ENCODE results near the gene ADK. TPM values are rescaled to one million over a fixed set of nuclear protein-coding genes. Genes with fewer than 3 reads are reported as not detected.

ADK gene
- total and polyA plus RNA-seq, 2 donors (not counting 3 experiments of a cell fraction or from before 2014, with no cell fraction given), result 11.7 to 46.5 TPM

GRCh38 chr10:74382663-74383062 lies 231.6 kb downstream of the ADK start:
- TF ChIP-seq EZH2 (IDR thresholded peaks at IDR 0.05; ENCODE audit: borderline replicate concordance, low read depth, low read length, severe bottlenecking) (no peak), POLR2A (IDR thresholded peaks at IDR 0.05; ENCODE audit: low read depth, low read length) (no peak), MYC (IDR thresholded peaks at IDR 0.05; ENCODE audit: low read depth, low read length) (no peak), JUN (IDR thresholded peaks at IDR 0.05; ENCODE audit: borderline replicate concordance, insufficient read depth, insufficient read length, low read depth) (no peak), GATA2 (IDR thresholded peaks at IDR 0.05; ENCODE audit: insufficient read depth, insufficient read length, low read depth, low read length) (no peak)
- H2AFZ ChIP-seq (ENCODE audit: low read depth, low read length), result no peak overlapping the region
- ChIA-PET CTCF (interaction anchor here (0.5 kb wide), 2 partner anchors 97 to 724 kb away, joined by 3 read pairs; no protein-coding TSS in a partner anchor), POLR2A (no interaction called here)
- no peaks in the 10 kb centered on the region for H3K27me3 ChIP-seq (ENCODE audit: control insufficient read depth in 2 of 2, insufficient read depth in 2 of 2, low read length in 2 of 2)
- H3K9me1 ChIP-seq (replicated peaks; ENCODE audit: control insufficient read depth, extremely low read depth, insufficient read depth, low read length), result no peaks in the 10 kb centered on the region
- FAIRE-seq (no peak), DNase-seq (ENCODE audit: low read depth, low spot score) (no peak)
- H4K20me1 ChIP-seq (replicated peaks; ENCODE audit: control insufficient read depth, extremely low read depth, insufficient read depth, low read length), result no peaks in the 10 kb centered on the region
- H3K4me2 ChIP-seq (ENCODE audit: insufficient read depth, low read length), result no peak overlapping the region
- no peak overlapping the region for H3K9ac ChIP-seq (replicated peaks; ENCODE audit: extremely low read depth, insufficient read depth, low read length)
- peaks cover 32% of the 10 kb centered on the region for H3K79me2 ChIP-seq (ENCODE audit: control insufficient read depth, insufficient read depth, low read length)
- intact Hi-C loops (cut with micrococcal nuclease), result no loop called here
- H3K36me3 ChIP-seq (ENCODE audit: control insufficient read depth in 2 of 2, extremely low read depth in 1 of 2, insufficient read depth in 2 of 2, low read length in 2 of 2), result no peaks in the 10 kb centered on the region
- no TSS peak for BruUV-seq (replicated peaks)
- no peaks in the 10 kb centered on the region for H3K9me3 ChIP-seq (replicated peaks; ENCODE audit: control insufficient read depth, insufficient read depth, low read length)
- dilution Hi-C loops (cut with MboI; ENCODE audit: extremely low pct_ligation_motif_present, low sequenced_read_pairs), result no loop called here
- H3K4me3 ChIP-seq (replicated peaks in 1 of 3; ENCODE audit: insufficient read depth in 1 of 3, low read depth in 1 of 3, low read length in 3 of 3), result no peak overlapping the region
- H3K4me1 ChIP-seq (ENCODE audit: control insufficient read depth, extremely low read depth, insufficient read depth, low read length), result no peaks in the 10 kb centered on the region
- no peak overlapping the region for H3K27ac ChIP-seq (ENCODE audit: insufficient read depth, low read depth, low read length)

- no peak overlapping the region for H3K4me3 ChIP-seq (replicated peaks in 1 of 3; ENCODE audit: insufficient read depth in 1 of 3, low read depth in 1 of 3, low read length in 3 of 3)
- intact Hi-C loops (cut with micrococcal nuclease) (no loop called here), dilution Hi-C loops (cut with MboI; ENCODE audit: extremely low pct_ligation_motif_present, low sequenced_read_pairs) (no loop called here)
- H2AFZ ChIP-seq (ENCODE audit: low read depth, low read length), result no peak overlapping the region
- H3K27ac ChIP-seq (ENCODE audit: insufficient read depth, low read depth, low read length), result no peak overlapping the region
- no peaks in the 10 kb centered on the region for H3K4me1 ChIP-seq (ENCODE audit: control insufficient read depth, extremely low read depth, insufficient read depth, low read length)
- POLR2A ChIA-PET, result no interaction called here
- H3K27me3 ChIP-seq (ENCODE audit: control insufficient read depth in 2 of 2, insufficient read depth in 2 of 2, low read length in 2 of 2), result no peaks in the 10 kb centered on the region
- H4K20me1 ChIP-seq (replicated peaks; ENCODE audit: control insufficient read depth, extremely low read depth, insufficient read depth, low read length), result no peaks in the 10 kb centered on the region
- no peak overlapping the region for H3K4me2 ChIP-seq (ENCODE audit: insufficient read depth, low read length)
- FAIRE-seq (no peak), DNase-seq (ENCODE audit: low read depth, low spot score) (no peak)
- H3K79me2 ChIP-seq (ENCODE audit: control insufficient read depth, insufficient read depth, low read length), result peaks cover 31% of the 10 kb centered on the region
- no peak overlapping the region for H3K9ac ChIP-seq (replicated peaks; ENCODE audit: extremely low read depth, insufficient read depth, low read length)
- no peaks in the 10 kb centered on the region for H3K9me3 ChIP-seq (replicated peaks; ENCODE audit: control insufficient read depth, insufficient read depth, low read length)
- TF ChIP-seq POLR2AphosphoS5 (IDR thresholded peaks at IDR 0.05; ENCODE audit: insufficient read depth, low read depth, low read length), result no peak
- no peak for TF ChIP-seq EZH2 (IDR thresholded peaks at IDR 0.05; ENCODE audit: borderline replicate concordance, low read depth, low read length, severe bottlenecking)
- TF ChIP-seq CTCF (IDR thresholded peaks at IDR 0.05; ENCODE audit: extremely low read depth in 1 of 2, insufficient read depth in 1 of 2, low read depth in 1 of 2, low read length in 2 of 2), result no peak
- TF ChIP-seq FOS (IDR thresholded peaks at IDR 0.05; ENCODE audit: borderline replicate concordance, insufficient read depth, low read length), result no peak
- TF ChIP-seq MYC (IDR thresholded peaks at IDR 0.05; ENCODE audit: low read depth, low read length), result no peak
- no peak for TF ChIP-seq MAX (IDR thresholded peaks at IDR 0.05; ENCODE audit: insufficient read depth, insufficient read length)
- TF ChIP-seq GATA2 (IDR thresholded peaks at IDR 0.05; ENCODE audit: insufficient read depth, insufficient read length, low read depth, low read length), result no peak
- TF ChIP-seq JUN (IDR thresholded peaks at IDR 0.05; ENCODE audit: borderline replicate concordance, insufficient read depth, insufficient read length, low read depth), result no peak
- no peak for TF ChIP-seq POLR2A (IDR thresholded peaks at IDR 0.05; ENCODE audit: low read depth, low read length)
- no TSS peak for BruUV-seq (replicated peaks)
- no peaks in the 10 kb centered on the region for H3K36me3 ChIP-seq (ENCODE audit: control insufficient read depth in 2 of 2, extremely low read depth in 1 of 2, insufficient read depth in 2 of 2, low read length in 2 of 2)
- CTCF ChIA-PET, result interaction anchor here (0.9 kb wide), 1 partner anchor 14 kb away, joined by 4 read pairs; no protein-coding TSS in a partner anchor
- no peaks in the 10 kb centered on the region for H3K9me1 ChIP-seq (replicated peaks; ENCODE audit: control insufficient read depth, extremely low read depth, insufficient read depth, low read length)
Measured at GRCh38 chr10:74383642-74384041, 232.6 kb downstream of the ADK start.

Data from endothelial cell of umbilical vein (primary cell).